Activated naive CD4-positive, alpha-beta T cell treated with anti-CD3 and anti-CD28 coated beads, Interleukin-2, amount 50 U/mL, for 72 hours (primary cell): ENCODE data around the gene GARNL3. TPM values are rescaled to one million over a fixed set of nuclear protein-coding genes. Genes with fewer than 3 reads are reported as not detected.
A peak's percentile ranks its signal among the peaks of the same experiment; 100 is the strongest.

Experiments
- ATAC-seq, 2 donors: fragments of 150-1000 bp; cut with Tn5 transposase; 2 replicates each; pipeline ENCODE4 v1.10.0; 2021; ENCODE audit warnings: mild to moderate bottlenecking in 2 of 2, moderate library complexity in 2 of 2
- DNase-seq, 2 donors: peaks; one replicate each; pipeline ENCODE4 v3.0.0; 2021 to 2022; ENCODE audit warnings: low spot score in 2 of 2
- H3K27ac Mint-ChIP-seq, 2 donors: one replicate each; pipeline ENCODE4 v1.8.0; 2022; ENCODE audit warnings: mild to moderate bottlenecking in 2 of 2, mixed read lengths in 2 of 2
- H3K36me3 Mint-ChIP-seq, 2 donors: one replicate each; pipeline ENCODE4 v1.8.0; 2022; ENCODE audit warnings: mixed read lengths in 2 of 2
- H3K9me3 Mint-ChIP-seq, 2 donors: one replicate each; pipeline ENCODE4 v1.8.0; 2022; ENCODE audit warnings: mixed read lengths in 2 of 2
- total RNA-seq, 2 donors: library from RNA; stranded (reverse); gene quantifications; one replicate each; pipeline ENCODE4 v1.2.3, GENCODE V29; 2022

Gene GARNL3
- total RNA-seq, 2 donors from 2014 or later, result 3.5 to 5.4 TPM

- H3K27ac Mint-ChIP-seq, result no peak overlapping the region
- ATAC-seq, result no peak
- no peaks in the 10 kb centered on the region for H3K36me3 Mint-ChIP-seq
- H3K9me3 Mint-ChIP-seq, result no peaks in the 10 kb centered on the region
- DNase-seq, result no peak
Observed at GRCh38 chr9:127370672-127371648, 106.4 kb downstream of the GARNL3 start.

GRCh38 chr9:127380479-127380878, 115.9 kb downstream of the GARNL3 start:
- no peak for ATAC-seq
- Mint-ChIP-seq H3K27ac (no peak overlapping the region), H3K9me3 (peaks cover 3 to 6% of the 10 kb centered on the region in 2 donors), H3K36me3 (peaks cover 4 to 7% of the 10 kb centered on the region in 2 donors)
- no peak for DNase-seq

GRCh38 chr9:127382541-127382940, 118.0 kb downstream of the GARNL3 start:
- Mint-ChIP-seq H3K9me3 (peaks cover 3 to 6% of the 10 kb centered on the region in 2 donors), H3K27ac (no peak overlapping the region), H3K36me3 (peaks cover 4 to 7% of the 10 kb centered on the region in 2 donors)
- ATAC-seq, result no peak
- DNase-seq, result no peak

GRCh38 chr9:127384016-127384730, 119.6 kb downstream of the GARNL3 start:
- DNase-seq (no peak), ATAC-seq (no peak)
- H3K27ac Mint-ChIP-seq, result no peak overlapping the region
- peaks cover 4 to 7% of the 10 kb centered on the region in 2 donors for H3K36me3 Mint-ChIP-seq
- peaks cover 3 to 6% of the 10 kb centered on the region in 2 donors for H3K9me3 Mint-ChIP-seq

- H3K9me3 Mint-ChIP-seq, result peaks cover 3 to 6% of the 10 kb centered on the region in 2 donors
- no peak for ATAC-seq
- peaks cover 4 to 7% of the 10 kb centered on the region in 2 donors for H3K36me3 Mint-ChIP-seq
- no peak for DNase-seq
- no peak overlapping the region for H3K27ac Mint-ChIP-seq
Observed at GRCh38 chr9:127384901-127385300, 120.3 kb downstream of the GARNL3 start.

- no peaks in the 10 kb centered on the region for H3K9me3 Mint-ChIP-seq
- no peaks in the 10 kb centered on the region for H3K36me3 Mint-ChIP-seq
- DNase-seq (no peak), ATAC-seq (no peak)
- no peak overlapping the region for H3K27ac Mint-ChIP-seq
Observed at GRCh38 chr9:127386249-127386648, 121.7 kb downstream of the GARNL3 start.

GRCh38 chr9:127386981-127387380, 122.4 kb downstream of the GARNL3 start:
- no peak for ATAC-seq
- Mint-ChIP-seq H3K36me3 (no peaks in the 10 kb centered on the region), H3K27ac (no peak overlapping the region), H3K9me3 (no peaks in the 10 kb centered on the region)
- DNase-seq, result no peak

GRCh38 chr9:127388037-127388855, 123.7 kb downstream of the GARNL3 start:
- peak; percentile 99 for ATAC-seq
- Mint-ChIP-seq H3K27ac (peak overlapping the region; percentile 84 to 91), H3K36me3 (no peaks in the 10 kb centered on the region), H3K9me3 (no peaks in the 10 kb centered on the region)
- DNase-seq, result peak; percentile 83 to 87

GRCh38 chr9:127388856-127389238, 124.3 kb downstream of the GARNL3 start:
- H3K27ac Mint-ChIP-seq, result peak overlapping the region; percentile 84 to 91
- DNase-seq (no peak), ATAC-seq (peak in 1 of 2 donors; percentile 4)
- H3K9me3 Mint-ChIP-seq, result no peaks in the 10 kb centered on the region
- H3K36me3 Mint-ChIP-seq, result no peaks in the 10 kb centered on the region

- no peak for ATAC-seq
- DNase-seq, result no peak
- Mint-ChIP-seq H3K27ac (peak overlapping the region in 1 of 2 donors; percentile 84), H3K36me3 (no peaks in the 10 kb centered on the region), H3K9me3 (no peaks in the 10 kb centered on the region)
Observed at GRCh38 chr9:127389381-127390247, 125.0 kb downstream of the GARNL3 start.

GRCh38 chr9:127390248-127390545, 125.6 kb downstream of the GARNL3 start:
- ATAC-seq, result no peak
- H3K27ac Mint-ChIP-seq, result no peak overlapping the region
- no peaks in the 10 kb centered on the region for H3K36me3 Mint-ChIP-seq
- no peaks in the 10 kb centered on the region for H3K9me3 Mint-ChIP-seq
- DNase-seq, result no peak

- ATAC-seq, result no peak
- Mint-ChIP-seq H3K27ac (no peak overlapping the region), H3K9me3 (no peaks in the 10 kb centered on the region), H3K36me3 (no peaks in the 10 kb centered on the region)
- DNase-seq, result no peak
Observed at GRCh38 chr9:127390563-127390962, 126.0 kb downstream of the GARNL3 start.

GRCh38 chr9:127392166-127392565, 127.6 kb downstream of the GARNL3 start:
- H3K36me3 Mint-ChIP-seq, result no peaks in the 10 kb centered on the region
- no peaks in the 10 kb centered on the region for H3K9me3 Mint-ChIP-seq
- ATAC-seq, result no peak

GRCh38 chr9:127392976-127393375, 128.4 kb downstream of the GARNL3 start:
- H3K9me3 Mint-ChIP-seq, result no peaks in the 10 kb centered on the region
- peaks cover 0 to under 1% of the 10 kb centered on the region in 2 donors for H3K36me3 Mint-ChIP-seq
- no peak overlapping the region for H3K27ac Mint-ChIP-seq
- DNase-seq (no peak), ATAC-seq (no peak)

More at GRCh38 chr9:127392166-127392565, 127.6 kb downstream of the GARNL3 start:
- H3K27ac Mint-ChIP-seq, result no peak overlapping the region
- no peak for DNase-seq

GRCh38 chr9:127393645-127394044, 129.1 kb downstream of the GARNL3 start:
- Mint-ChIP-seq H3K36me3 (peaks cover 0 to 7% of the 10 kb centered on the region in 2 donors), H3K9me3 (no peaks in the 10 kb centered on the region), H3K27ac (no peak overlapping the region)
- no peak for ATAC-seq
- no peak for DNase-seq
